ENCODE results near the gene EPHB1. TPM values are rescaled to one million over a fixed set of nuclear protein-coding genes. Genes with fewer than 3 reads are reported as not detected.

EPHB1 gene
- total and polyA plus RNA-seq, 2 donors (not counting 3 experiments of a cell fraction or from before 2014, with no cell fraction given), result 1.3 to 5.2 TPM

DNA sequence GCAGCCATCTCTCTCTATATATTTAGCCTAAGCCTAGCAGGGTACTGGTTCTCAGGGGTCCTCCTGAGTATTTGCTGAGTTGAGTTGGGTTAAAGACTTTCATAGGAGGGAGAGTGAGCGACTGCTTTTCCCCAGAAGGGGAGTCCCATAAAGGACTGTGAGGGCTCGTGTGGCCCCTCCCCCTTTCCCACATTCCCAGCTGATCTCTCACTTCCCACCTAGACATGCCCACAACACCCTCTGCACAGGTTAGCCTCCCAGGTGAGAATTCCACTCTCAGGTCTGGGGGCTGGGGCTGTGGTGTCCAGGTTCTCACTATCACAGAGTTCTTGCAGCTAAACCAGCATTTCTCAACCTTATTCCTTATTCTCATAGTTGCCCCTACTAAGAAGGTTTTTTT lies 15.8 kb downstream of the EPHB1 start:
- dilution Hi-C loops (cut with MboI; ENCODE audit: extremely low pct_ligation_motif_present, low sequenced_read_pairs), result no loop called here
- intact Hi-C loops (cut with micrococcal nuclease), result no loop called here
- Histone ChIP-seq H3K36me3 (ENCODE audit: control insufficient read depth in 2 of 2, extremely low read depth in 1 of 2, insufficient read depth in 2 of 2, low read length in 2 of 2) (no peaks in the 10 kb centered on the region), H3K27ac (ENCODE audit: insufficient read depth, low read depth, low read length) (no peak overlapping the region), H3K4me3 (replicated peaks in 1 of 3; ENCODE audit: insufficient read depth in 1 of 3, low read depth in 1 of 3, low read length in 3 of 3) (no peak overlapping the region), H2AFZ (ENCODE audit: low read depth, low read length) (no peak overlapping the region), H3K9ac (replicated peaks; ENCODE audit: extremely low read depth, insufficient read depth, low read length) (no peak overlapping the region), H3K79me2 (ENCODE audit: control insufficient read depth, insufficient read depth, low read length) (no peaks in the 10 kb centered on the region), H3K27me3 (ENCODE audit: control insufficient read depth in 2 of 2, insufficient read depth in 2 of 2, low read length in 2 of 2) (no peaks in the 10 kb centered on the region), H3K4me2 (ENCODE audit: insufficient read depth, low read length) (no peak overlapping the region), H4K20me1 (replicated peaks; ENCODE audit: control insufficient read depth, extremely low read depth, insufficient read depth, low read length) (no peaks in the 10 kb centered on the region), H3K9me1 (replicated peaks; ENCODE audit: control insufficient read depth, extremely low read depth, insufficient read depth, low read length) (no peaks in the 10 kb centered on the region), H3K4me1 (ENCODE audit: control insufficient read depth, extremely low read depth, insufficient read depth, low read length) (no peaks in the 10 kb centered on the region), H3K9me3 (replicated peaks; ENCODE audit: control insufficient read depth, insufficient read depth, low read length) (no peaks in the 10 kb centered on the region)
- BruUV-seq (replicated peaks), result no TSS peak
- FAIRE-seq, result no peak
- TF ChIP-seq, protein P1, sequence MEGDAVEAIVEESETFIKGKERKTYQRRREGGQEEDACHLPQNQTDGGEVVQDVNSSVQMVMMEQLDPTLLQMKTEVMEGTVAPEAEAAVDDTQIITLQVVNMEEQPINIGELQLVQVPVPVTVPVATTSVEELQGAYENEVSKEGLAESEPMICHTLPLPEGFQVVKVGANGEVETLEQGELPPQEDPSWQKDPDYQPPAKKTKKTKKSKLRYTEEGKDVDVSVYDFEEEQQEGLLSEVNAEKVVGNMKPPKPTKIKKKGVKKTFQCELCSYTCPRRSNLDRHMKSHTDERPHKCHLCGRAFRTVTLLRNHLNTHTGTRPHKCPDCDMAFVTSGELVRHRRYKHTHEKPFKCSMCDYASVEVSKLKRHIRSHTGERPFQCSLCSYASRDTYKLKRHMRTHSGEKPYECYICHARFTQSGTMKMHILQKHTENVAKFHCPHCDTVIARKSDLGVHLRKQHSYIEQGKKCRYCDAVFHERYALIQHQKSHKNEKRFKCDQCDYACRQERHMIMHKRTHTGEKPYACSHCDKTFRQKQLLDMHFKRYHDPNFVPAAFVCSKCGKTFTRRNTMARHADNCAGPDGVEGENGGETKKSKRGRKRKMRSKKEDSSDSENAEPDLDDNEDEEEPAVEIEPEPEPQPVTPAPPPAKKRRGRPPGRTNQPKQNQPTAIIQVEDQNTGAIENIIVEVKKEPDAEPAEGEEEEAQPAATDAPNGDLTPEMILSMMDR (IDR thresholded peaks at IDR 0.05; ENCODE audit: extremely low read depth in 1 of 2, insufficient read depth in 1 of 2, low read depth in 1 of 2, low read length in 2 of 2), result no peak
- no peak for TF ChIP-seq MYC (IDR thresholded peaks at IDR 0.05; ENCODE audit: low read depth, low read length)
- no peak for TF ChIP-seq EZH2 (IDR thresholded peaks at IDR 0.05; ENCODE audit: borderline replicate concordance, low read depth, low read length, severe bottlenecking)
- no peak for TF ChIP-seq FOS (IDR thresholded peaks at IDR 0.05; ENCODE audit: borderline replicate concordance, insufficient read depth, low read length)
- no peak for DNase-seq (ENCODE audit: low read depth, low spot score)
- ChIA-PET CTCF (interaction anchor here (1.7 kb wide), 1 partner anchor 13 kb away, joined by 3 read pairs; no protein-coding TSS in a partner anchor), POLR2A (no interaction called here)

DNA sequence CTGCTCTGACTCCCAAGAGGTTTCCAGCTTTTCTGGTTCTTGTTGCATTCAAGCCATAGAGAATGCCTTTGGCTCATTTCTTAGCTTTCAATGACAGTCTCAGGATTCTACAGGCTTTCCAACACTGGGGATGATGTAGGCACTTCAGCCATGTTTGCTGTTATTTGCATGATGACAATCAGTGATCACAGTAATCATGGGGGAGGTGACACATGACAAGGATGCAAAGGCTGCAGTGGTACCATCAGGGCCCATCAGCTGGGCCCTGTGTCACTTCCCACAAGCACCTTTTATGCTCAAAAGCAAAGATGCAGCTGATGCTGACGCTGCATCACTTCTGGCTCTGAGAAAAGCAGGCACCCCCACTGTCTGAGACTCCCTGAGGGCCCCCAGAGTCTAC lies 18.6 kb downstream of the EPHB1 start:
- Histone ChIP-seq H3K27me3 (ENCODE audit: control insufficient read depth in 2 of 2, insufficient read depth in 2 of 2, low read length in 2 of 2) (no peaks in the 10 kb centered on the region), H3K9me1 (replicated peaks; ENCODE audit: control insufficient read depth, extremely low read depth, insufficient read depth, low read length) (no peaks in the 10 kb centered on the region), H3K36me3 (ENCODE audit: control insufficient read depth in 2 of 2, extremely low read depth in 1 of 2, insufficient read depth in 2 of 2, low read length in 2 of 2) (no peaks in the 10 kb centered on the region), H3K27ac (ENCODE audit: insufficient read depth, low read depth, low read length) (no peak overlapping the region), H3K4me2 (ENCODE audit: insufficient read depth, low read length) (no peak overlapping the region), H4K20me1 (replicated peaks; ENCODE audit: control insufficient read depth, extremely low read depth, insufficient read depth, low read length) (no peaks in the 10 kb centered on the region), H3K4me3 (replicated peaks in 1 of 3; ENCODE audit: insufficient read depth in 1 of 3, low read depth in 1 of 3, low read length in 3 of 3) (no peak overlapping the region), H3K9ac (replicated peaks; ENCODE audit: extremely low read depth, insufficient read depth, low read length) (no peak overlapping the region), H2AFZ (ENCODE audit: low read depth, low read length) (no peak overlapping the region), H3K9me3 (replicated peaks; ENCODE audit: control insufficient read depth, insufficient read depth, low read length) (no peaks in the 10 kb centered on the region), H3K4me1 (ENCODE audit: control insufficient read depth, extremely low read depth, insufficient read depth, low read length) (no peaks in the 10 kb centered on the region), H3K79me2 (ENCODE audit: control insufficient read depth, insufficient read depth, low read length) (no peaks in the 10 kb centered on the region)
- FAIRE-seq (no peak), DNase-seq (ENCODE audit: low read depth, low spot score) (no peak)
- no TSS peak for BruUV-seq (replicated peaks)
- TF ChIP-seq FOS (IDR thresholded peaks at IDR 0.05; ENCODE audit: borderline replicate concordance, insufficient read depth, low read length) (no peak), GATA2 (IDR thresholded peaks at IDR 0.05; ENCODE audit: insufficient read depth, insufficient read length, low read depth, low read length) (no peak), EZH2 (IDR thresholded peaks at IDR 0.05; ENCODE audit: borderline replicate concordance, low read depth, low read length, severe bottlenecking) (no peak), JUN (IDR thresholded peaks at IDR 0.05; ENCODE audit: borderline replicate concordance, insufficient read depth, insufficient read length, low read depth) (no peak), POLR2A (IDR thresholded peaks at IDR 0.05; ENCODE audit: low read depth, low read length) (no peak), MYC (IDR thresholded peaks at IDR 0.05; ENCODE audit: low read depth, low read length) (no peak), POLR2AphosphoS5 (IDR thresholded peaks at IDR 0.05; ENCODE audit: insufficient read depth, low read depth, low read length) (no peak)
- TF ChIP-seq, protein P2, sequence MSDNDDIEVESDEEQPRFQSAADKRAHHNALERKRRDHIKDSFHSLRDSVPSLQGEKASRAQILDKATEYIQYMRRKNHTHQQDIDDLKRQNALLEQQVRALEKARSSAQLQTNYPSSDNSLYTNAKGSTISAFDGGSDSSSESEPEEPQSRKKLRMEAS (IDR thresholded peaks at IDR 0.05; ENCODE audit: insufficient read depth, insufficient read length), result no peak
- TF ChIP-seq, protein P1 (IDR thresholded peaks at IDR 0.05; ENCODE audit: extremely low read depth in 1 of 2, insufficient read depth in 1 of 2, low read depth in 1 of 2, low read length in 2 of 2), result no peak
- POLR2A ChIA-PET, result no interaction called here
- dilution Hi-C loops (cut with MboI; ENCODE audit: extremely low pct_ligation_motif_present, low sequenced_read_pairs) (no loop called here), intact Hi-C loops (cut with micrococcal nuclease) (no loop called here)
- CTCF ChIA-PET, result no interaction called here
